Esophagus squamous epithelium (tissue), 4 donors: Measurements from ENCODE around the gene ATM.

Source experiments
- POLR2A ChIP-seq, 4 donors: fragments of 450-650 bp; IDR thresholded peaks; one replicate each; pipeline ENCODE4 v1.6.1; 2017; ENCODE audit warnings: antibody characterized with exemption in 4 of 4, mild to moderate bottlenecking in 4 of 4, moderate library complexity in 3 of 4
- TF ChIP-seq, protein P1 (sequence below), 6 experiments: fragments of 450-650 bp in 4 of 6; fragments of 200-600 bp in 2 of 6; sonication (generic) in 2 of 6; IDR thresholded peaks; one replicate each; pipeline ENCODE4 v1.5.1; 2016 to 2019; ENCODE audit warnings: antibody characterized with exemption in 6 of 6, mild to moderate bottlenecking in 4 of 6, moderate library complexity in 4 of 6

DNA sequence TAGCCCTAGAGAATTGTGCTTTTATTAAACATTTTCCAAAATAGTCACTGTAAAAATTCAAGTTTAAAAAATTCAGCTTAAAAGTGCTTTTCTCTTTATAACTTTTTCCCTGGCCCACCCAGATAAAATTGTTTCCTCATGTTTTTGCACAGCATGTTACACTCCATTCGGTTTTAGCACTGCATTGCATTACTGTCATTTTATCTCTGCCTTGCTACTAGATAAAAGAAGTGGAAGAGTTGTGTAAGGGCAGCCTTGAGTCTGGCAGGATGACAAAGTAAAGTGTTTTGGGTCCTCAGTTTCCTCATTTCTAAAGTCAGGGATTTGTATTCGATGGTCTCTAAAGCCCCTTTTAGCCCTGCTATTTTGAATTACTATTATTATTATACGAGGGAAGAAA lies 99.8 kb downstream of the ATM start:
- TF ChIP-seq, protein P1, sequence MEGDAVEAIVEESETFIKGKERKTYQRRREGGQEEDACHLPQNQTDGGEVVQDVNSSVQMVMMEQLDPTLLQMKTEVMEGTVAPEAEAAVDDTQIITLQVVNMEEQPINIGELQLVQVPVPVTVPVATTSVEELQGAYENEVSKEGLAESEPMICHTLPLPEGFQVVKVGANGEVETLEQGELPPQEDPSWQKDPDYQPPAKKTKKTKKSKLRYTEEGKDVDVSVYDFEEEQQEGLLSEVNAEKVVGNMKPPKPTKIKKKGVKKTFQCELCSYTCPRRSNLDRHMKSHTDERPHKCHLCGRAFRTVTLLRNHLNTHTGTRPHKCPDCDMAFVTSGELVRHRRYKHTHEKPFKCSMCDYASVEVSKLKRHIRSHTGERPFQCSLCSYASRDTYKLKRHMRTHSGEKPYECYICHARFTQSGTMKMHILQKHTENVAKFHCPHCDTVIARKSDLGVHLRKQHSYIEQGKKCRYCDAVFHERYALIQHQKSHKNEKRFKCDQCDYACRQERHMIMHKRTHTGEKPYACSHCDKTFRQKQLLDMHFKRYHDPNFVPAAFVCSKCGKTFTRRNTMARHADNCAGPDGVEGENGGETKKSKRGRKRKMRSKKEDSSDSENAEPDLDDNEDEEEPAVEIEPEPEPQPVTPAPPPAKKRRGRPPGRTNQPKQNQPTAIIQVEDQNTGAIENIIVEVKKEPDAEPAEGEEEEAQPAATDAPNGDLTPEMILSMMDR (IDR thresholded peaks at IDR 0.05): no peak
- no peak for TF ChIP-seq POLR2A (IDR thresholded peaks at IDR 0.05)
